AG20443 (cell line): ENCODE results near the gene NIPAL3.
"Not testable (repeated sequence)": the region's sequence is repeated elsewhere in the genome, so short reads cannot be mapped to it uniquely, and the experiment has no call there.

Experiments
- DNase-seq: peaks from one replicate; pipeline ENCODE4 v3.0.0; 2012; ENCODE audit warnings: low spot score, mixed read lengths

The NIPAL3 gene

DNA sequence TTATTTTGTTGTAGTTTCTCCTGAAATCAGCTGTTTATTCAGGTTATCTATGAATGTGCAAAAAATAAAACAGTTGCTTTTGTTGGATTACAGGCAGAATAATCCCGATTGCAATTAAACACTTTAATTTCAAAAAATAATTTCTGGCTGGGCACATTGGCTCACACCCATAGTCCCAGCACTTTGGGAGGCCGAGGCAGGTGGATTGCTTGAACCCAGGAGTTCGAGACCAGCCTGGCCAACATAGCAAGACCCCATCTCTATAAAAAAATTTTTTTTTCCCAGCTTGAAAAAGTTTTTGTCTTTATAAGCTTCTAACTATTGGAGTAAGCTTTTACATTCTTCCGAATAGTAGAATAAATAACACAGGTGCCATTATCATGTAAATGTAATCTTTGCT is 102.3 kb downstream of the NIPAL3 start:
- DNase-seq: no peak

DNA sequence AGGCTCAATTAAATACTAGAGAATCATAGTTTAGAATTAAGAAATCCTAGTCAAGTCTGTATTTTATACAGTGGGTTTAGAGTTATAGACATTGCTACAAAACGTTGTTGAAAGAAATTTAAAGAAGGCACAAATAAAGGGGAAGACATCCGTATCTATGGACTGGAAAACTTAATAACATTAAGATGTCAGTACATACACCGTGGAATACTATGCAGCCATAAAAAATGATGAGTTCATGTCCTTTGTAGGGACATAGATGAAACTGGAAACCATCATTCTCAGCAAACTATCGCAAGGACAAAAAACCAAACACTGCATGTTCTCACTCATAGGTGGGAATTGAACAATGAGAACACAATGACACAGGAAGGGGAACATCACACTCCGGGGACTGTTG is 104.7 kb downstream of the NIPAL3 start:
- not testable (repeated sequence) for DNase-seq
